ENCODE measurements around the gene ANKRD40CL. TPM values are rescaled to one million over a fixed set of nuclear protein-coding genes. Genes with fewer than 3 reads are reported as not detected.

Gene ANKRD40CL
- total RNA-seq, 1 donor from 2014 or later, result not detected

DNA sequence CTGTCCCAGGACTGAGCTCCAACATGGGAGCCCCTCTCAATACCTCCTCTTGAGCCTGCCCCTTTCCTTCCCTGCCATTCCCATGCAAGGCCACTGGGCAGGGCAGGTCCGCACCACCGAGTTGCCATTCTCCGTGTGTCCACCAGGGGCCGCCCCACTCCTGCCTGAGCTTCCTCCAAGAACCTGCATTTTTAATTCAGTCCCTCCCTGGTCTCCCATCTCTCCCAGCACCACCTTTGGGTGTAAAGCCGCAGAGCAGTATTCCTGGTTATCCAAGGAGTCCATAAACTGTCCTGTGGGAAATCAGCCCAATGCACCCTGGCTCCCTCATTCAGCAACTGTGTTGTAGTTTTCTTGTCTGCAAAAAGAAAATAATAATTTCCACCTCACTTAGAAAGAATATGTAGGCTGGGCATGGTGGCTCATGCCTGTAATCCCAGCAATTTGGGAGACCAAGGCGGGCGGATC is 15.9 kb upstream of the ANKRD40CL start:
- Mint-ChIP-seq H3K36me3 (ENCODE audit: unreplicated experiment) (no peaks in the 10 kb centered on the region), H3K27me3 (ENCODE audit: unreplicated experiment) (no peaks in the 10 kb centered on the region), H3K27ac (ENCODE audit: unreplicated experiment) (no peak overlapping the region), H3K4me3 (ENCODE audit: unreplicated experiment) (no peak overlapping the region), H3K4me1 (ENCODE audit: unreplicated experiment) (no peaks in the 10 kb centered on the region), H3K9me3 (ENCODE audit: unreplicated experiment) (no peaks in the 10 kb centered on the region)
- peak; percentile 96 for TF ChIP-seq CTCF (IDR thresholded peaks at IDR 0.05)
- peak; percentile 96 for DNase-seq (ENCODE audit: extremely low spot score, unreplicated experiment)

GRCh38 chr17:50781167-50781566 is 13.8 kb upstream of the ANKRD40CL start:
- Mint-ChIP-seq H3K4me3 (ENCODE audit: unreplicated experiment) (no peak overlapping the region), H3K36me3 (ENCODE audit: unreplicated experiment) (no peaks in the 10 kb centered on the region), H3K27ac (ENCODE audit: unreplicated experiment) (no peak overlapping the region), H3K4me1 (ENCODE audit: unreplicated experiment) (no peaks in the 10 kb centered on the region), H3K27me3 (ENCODE audit: unreplicated experiment) (no peaks in the 10 kb centered on the region), H3K9me3 (ENCODE audit: unreplicated experiment) (no peaks in the 10 kb centered on the region)
- DNase-seq (ENCODE audit: extremely low spot score, unreplicated experiment), result no peak
- TF ChIP-seq CTCF (IDR thresholded peaks at IDR 0.05), result no peak

- no peak overlapping the region for H3K4me3 Mint-ChIP-seq (ENCODE audit: unreplicated experiment)
- no peaks in the 10 kb centered on the region for H3K27me3 Mint-ChIP-seq (ENCODE audit: unreplicated experiment)
- H3K4me1 Mint-ChIP-seq (ENCODE audit: unreplicated experiment), result no peaks in the 10 kb centered on the region
- H3K9me3 Mint-ChIP-seq (ENCODE audit: unreplicated experiment), result no peaks in the 10 kb centered on the region
- H3K27ac Mint-ChIP-seq (ENCODE audit: unreplicated experiment), result no peak overlapping the region
- no peak for TF ChIP-seq CTCF (IDR thresholded peaks at IDR 0.05)
- DNase-seq (ENCODE audit: extremely low spot score, unreplicated experiment), result no peak
- H3K36me3 Mint-ChIP-seq (ENCODE audit: unreplicated experiment), result no peaks in the 10 kb centered on the region
These were observed 12.5 kb upstream of the ANKRD40CL start for GRCh38 chr17:50779747-50780353.

GRCh38 chr17:50778988-50779387 is 11.7 kb upstream of the ANKRD40CL start:
- H3K36me3 Mint-ChIP-seq (ENCODE audit: unreplicated experiment), result no peaks in the 10 kb centered on the region
- H3K27me3 Mint-ChIP-seq (ENCODE audit: unreplicated experiment), result no peaks in the 10 kb centered on the region
- no peak overlapping the region for H3K27ac Mint-ChIP-seq (ENCODE audit: unreplicated experiment)
- TF ChIP-seq CTCF (IDR thresholded peaks at IDR 0.05), result no peak
- no peaks in the 10 kb centered on the region for H3K9me3 Mint-ChIP-seq (ENCODE audit: unreplicated experiment)
- H3K4me1 Mint-ChIP-seq (ENCODE audit: unreplicated experiment), result no peaks in the 10 kb centered on the region
- H3K4me3 Mint-ChIP-seq (ENCODE audit: unreplicated experiment), result no peak overlapping the region
- no peak for DNase-seq (ENCODE audit: extremely low spot score, unreplicated experiment)

GRCh38 chr17:50778471-50778870 is 11.2 kb upstream of the ANKRD40CL start:
- DNase-seq (ENCODE audit: extremely low spot score, unreplicated experiment), result no peak
- H3K27me3 Mint-ChIP-seq (ENCODE audit: unreplicated experiment), result no peaks in the 10 kb centered on the region
- H3K4me3 Mint-ChIP-seq (ENCODE audit: unreplicated experiment), result no peak overlapping the region
- TF ChIP-seq CTCF (IDR thresholded peaks at IDR 0.05), result no peak
- H3K27ac Mint-ChIP-seq (ENCODE audit: unreplicated experiment), result no peak overlapping the region
- no peaks in the 10 kb centered on the region for H3K9me3 Mint-ChIP-seq (ENCODE audit: unreplicated experiment)
- H3K36me3 Mint-ChIP-seq (ENCODE audit: unreplicated experiment), result no peaks in the 10 kb centered on the region
- no peaks in the 10 kb centered on the region for H3K4me1 Mint-ChIP-seq (ENCODE audit: unreplicated experiment)
